GM19328 (cell line): ENCODE data around the gene RAX2.
A peak's percentile ranks its signal among the peaks of the same experiment; 100 is the strongest.
"Not testable (repeated sequence)": the region's sequence is repeated elsewhere in the genome, so short reads cannot be mapped to it uniquely, and the experiment has no call there.

Experiments
- ATAC-seq: cut with Tn5 transposase; IDR thresholded peaks from one replicate; pipeline ENCODE4 v1.9.1; 2021; ENCODE audit warnings: mild to moderate bottlenecking, moderate library complexity; ENCODE audit not compliant: unreplicated experiment

RAX2 gene

GRCh38 chr19:3778899-3779723, 7.1 kb upstream of the RAX2 start:
- no peak for ATAC-seq

- no peak for ATAC-seq
Measured at GRCh38 chr19:3778104-3778867, 6.3 kb upstream of the RAX2 start.

DNA sequence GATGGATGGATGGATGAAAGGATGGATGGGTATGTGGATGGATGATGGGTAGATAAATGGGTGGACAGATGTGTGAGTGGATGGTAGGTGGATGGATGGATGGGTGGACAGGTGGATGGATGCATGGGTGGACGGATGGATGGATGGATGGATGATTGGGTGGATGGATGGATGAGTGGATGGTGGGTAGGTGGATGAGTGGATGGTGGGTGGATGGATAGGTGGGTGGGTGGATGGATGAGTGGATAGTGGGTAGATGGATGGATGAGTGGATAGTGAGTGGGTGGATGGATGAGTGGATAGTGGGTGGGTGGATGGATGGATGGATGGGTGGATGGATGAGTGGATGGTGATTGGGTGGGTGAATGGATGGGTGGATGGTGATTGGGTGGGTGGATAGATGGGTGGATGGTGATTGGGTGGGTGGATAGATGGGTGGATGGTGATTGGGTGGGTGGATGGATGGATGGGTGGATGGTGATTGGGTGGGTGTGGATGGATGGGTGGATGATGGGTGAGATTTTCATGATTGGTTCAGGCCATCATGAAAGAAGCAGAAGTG, 4.5 kb upstream of the RAX2 start:
- ATAC-seq: no peak

GRCh38 chr19:3775831-3776230, 3.8 kb upstream of the RAX2 start:
- ATAC-seq: no peak

DNA sequence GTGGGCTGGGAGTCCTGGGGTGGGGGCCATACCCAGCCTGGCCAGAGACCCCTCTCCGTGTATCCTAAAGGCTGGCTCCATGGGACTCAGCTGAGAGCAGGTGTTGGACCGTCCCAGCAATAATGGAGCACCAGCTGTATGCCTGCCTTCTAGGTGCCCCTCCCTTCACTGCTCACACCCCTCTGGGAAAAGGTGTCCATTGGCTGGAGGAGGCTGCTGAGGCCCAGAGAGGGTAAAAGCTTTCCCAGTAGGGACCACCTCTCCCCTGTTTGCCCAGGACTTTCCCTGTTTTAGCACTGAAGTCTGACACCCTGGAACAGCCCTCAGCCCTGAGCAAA, 3.3 kb upstream of the RAX2 start:
- no peak for ATAC-seq

DNA sequence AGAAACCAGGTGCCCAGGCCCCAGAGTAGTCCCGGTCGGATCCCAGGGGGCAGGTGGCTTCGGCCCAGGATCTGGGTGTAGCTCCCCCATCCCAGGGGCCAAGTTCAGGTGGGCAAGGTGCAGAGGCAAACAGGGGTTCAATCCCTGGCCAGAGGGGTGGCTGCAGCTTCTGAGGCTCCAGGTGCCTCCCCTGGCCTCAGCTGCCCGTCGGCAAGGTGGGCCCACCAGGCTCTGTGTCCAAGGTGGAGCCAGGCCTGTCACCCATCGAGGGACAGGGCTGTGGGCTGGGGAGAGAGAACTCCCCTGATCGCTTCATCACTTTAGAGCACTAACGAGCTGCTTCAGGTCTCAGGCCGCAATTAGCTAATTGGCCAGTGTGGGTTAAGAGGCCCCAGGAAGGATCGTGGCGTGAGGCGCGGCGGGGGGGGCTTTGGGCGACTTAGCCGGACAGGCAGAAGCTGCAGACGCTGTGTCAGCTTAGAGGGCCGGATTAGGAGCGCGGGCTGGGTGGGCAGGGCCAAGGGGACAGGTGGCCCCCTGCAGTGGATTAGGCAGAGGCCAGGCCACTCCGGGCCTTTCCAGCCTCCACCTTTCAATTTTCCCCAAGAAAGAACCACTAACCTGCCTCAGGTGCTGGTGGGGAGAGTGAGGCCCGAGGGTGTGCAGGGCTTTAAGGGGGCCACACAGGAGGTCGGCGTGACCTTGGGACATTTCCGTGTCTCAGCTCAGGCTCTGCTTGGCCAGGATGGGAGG, 2.8 kb upstream of the RAX2 start:
- ATAC-seq: no peak

DNA sequence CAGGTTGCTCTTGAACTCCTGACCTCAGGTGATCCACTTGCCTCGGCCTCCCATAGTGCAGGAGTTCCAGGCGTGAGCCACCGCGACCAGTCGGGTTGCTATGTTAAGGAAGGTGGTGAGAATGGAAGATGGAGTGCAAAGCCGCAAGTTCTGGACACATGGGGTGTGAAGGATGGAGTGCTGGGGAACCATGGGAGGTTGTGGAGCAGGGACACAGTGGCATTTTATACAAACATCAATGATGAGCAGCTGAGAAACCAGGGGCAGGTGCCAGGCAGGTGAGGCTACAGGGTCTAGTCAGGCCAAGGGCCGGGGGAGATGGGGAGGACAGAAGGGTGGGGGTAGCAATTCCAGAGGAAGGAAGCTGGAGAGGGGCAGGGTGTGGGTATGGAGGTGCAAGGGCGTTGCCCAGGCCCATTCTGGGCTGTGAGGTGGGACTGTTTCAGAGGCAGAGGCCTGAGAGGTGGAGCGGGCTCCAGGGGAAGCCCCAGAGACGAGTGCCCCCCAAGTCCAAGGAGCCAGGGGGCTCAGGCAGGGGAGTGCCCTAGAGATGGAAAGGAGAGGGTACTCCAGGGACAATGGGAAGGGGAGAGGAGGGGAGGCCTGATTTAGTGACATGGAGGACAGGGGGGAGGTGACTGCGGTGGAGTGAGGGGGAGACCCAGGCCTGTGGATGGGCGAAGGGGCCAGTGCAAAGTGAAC, 1.9 kb upstream of the RAX2 start:
- ATAC-seq: no peak

DNA sequence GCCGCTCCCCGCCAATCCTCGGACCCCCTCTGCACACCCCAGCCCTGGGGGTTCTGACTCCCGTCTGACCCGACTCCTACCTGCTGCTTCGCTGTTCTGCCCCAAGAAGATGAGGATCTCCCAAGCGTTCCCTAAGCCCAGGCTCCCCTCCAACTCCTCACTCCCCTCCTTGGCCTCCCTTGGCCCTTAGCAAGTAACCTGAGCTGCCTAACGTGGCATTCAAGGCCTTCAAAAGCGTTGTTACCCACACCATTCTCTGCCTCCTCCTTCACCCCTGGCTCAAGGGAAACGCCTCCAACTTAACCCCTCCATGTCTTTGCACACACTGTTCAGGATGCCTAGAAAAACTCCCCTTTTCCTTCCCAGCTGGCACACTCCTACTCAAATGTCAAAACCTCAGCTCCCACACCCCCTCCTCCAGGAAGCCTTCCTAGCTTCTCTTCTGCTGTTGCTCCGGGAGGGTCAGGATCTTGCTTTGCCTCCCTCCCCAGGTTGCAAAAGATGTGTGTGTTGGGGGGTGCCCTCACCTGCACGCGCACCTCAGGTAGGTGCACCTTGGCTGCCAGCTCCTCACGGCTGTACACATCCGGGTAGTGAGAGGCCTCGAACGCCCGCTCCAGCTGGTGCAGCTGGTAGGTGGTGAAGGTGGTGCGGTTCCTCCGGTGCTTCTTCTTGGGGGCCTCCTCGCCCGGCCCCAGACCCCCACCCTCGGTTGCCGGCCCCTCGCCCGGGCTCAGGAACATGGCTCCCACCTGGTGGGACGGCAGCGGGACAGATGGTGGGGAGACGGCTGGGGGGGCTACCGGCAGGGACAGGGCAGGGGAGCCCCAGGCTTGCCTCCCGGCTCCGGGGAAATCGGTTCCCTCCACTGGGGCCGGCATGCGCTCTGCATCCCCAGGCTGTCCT, 775 bp downstream of the RAX2 start:
- no peak for ATAC-seq

- no peak for ATAC-seq
Measured at GRCh38 chr19:3770136-3770999, 1.7 kb downstream of the RAX2 start.

- no peak for ATAC-seq
Measured at GRCh38 chr19:3769494-3769893, 2.5 kb downstream of the RAX2 start.

- no peak for ATAC-seq
Measured at GRCh38 chr19:3768748-3769099, 3.3 kb downstream of the RAX2 start.

GRCh38 chr19:3768015-3768747, 3.8 kb downstream of the RAX2 start:
- no peak for ATAC-seq

GRCh38 chr19:3767050-3767449, 5.0 kb downstream of the RAX2 start:
- no peak for ATAC-seq

DNA sequence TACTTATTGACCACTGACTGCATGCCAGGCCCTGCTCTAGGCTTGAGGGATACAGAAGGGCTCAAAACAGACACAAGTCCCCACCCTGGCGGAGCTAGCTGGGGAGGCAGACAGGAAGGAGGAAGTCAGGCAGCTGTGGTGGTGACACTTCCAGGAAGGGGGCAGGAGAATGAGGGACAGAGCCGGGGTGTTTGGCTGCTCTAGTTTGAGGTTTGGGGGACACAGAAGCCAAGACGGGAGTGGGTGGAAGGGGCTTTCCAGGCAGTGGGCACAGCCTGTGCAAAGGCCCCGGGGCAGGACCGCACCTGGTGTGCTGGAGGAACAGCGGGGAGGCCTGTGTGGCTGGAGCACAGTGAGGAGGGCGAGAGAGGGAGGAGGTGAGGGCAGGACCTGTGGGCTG, 5.5 kb downstream of the RAX2 start:
- ATAC-seq: no peak

GRCh38 chr19:3765757-3766156, 6.3 kb downstream of the RAX2 start:
- ATAC-seq: not testable (repeated sequence)

GRCh38 chr19:3765121-3765520, 6.9 kb downstream of the RAX2 start:
- no peak for ATAC-seq

- ATAC-seq: peak; percentile 80
Measured at GRCh38 chr19:3762501-3763459, 9.2 kb downstream of the RAX2 start, which contains the start of gene MRPL54. MRPL54 (plus strand) TSS chr19:3762682; CDS start chr19:3762701, 19 bp downstream.
